HG03558 (cell line): ENCODE results near the gene SLC12A7.

Source experiments
- ATAC-seq: cut with Tn5 transposase; IDR thresholded peaks from one replicate; pipeline ENCODE4 v1.9.1; 2021; ENCODE audit warnings: moderate number of reproducible peaks; ENCODE audit not compliant: unreplicated experiment; ENCODE audit errors: extremely low read depth

The SLC12A7 gene

DNA sequence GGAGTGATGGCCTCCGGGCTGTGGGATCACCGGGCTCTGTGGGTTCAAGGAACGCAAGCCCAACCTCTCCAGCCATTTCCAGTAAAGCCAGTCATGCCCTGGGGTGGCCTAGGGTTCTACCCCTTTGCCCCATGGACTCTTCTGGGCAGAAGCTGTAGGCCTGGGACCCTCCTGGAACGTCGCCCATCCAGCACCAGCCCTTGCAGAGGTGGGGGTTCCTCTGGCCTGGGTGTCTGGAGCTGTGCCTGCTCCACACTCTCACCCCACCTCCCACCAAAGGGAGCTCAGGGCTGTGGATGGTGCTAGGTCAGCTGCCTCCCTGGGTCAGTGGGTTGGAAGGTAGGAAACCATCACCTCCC lies 1.4 kb upstream of the SLC12A7 start:
- no peak for ATAC-seq

DNA sequence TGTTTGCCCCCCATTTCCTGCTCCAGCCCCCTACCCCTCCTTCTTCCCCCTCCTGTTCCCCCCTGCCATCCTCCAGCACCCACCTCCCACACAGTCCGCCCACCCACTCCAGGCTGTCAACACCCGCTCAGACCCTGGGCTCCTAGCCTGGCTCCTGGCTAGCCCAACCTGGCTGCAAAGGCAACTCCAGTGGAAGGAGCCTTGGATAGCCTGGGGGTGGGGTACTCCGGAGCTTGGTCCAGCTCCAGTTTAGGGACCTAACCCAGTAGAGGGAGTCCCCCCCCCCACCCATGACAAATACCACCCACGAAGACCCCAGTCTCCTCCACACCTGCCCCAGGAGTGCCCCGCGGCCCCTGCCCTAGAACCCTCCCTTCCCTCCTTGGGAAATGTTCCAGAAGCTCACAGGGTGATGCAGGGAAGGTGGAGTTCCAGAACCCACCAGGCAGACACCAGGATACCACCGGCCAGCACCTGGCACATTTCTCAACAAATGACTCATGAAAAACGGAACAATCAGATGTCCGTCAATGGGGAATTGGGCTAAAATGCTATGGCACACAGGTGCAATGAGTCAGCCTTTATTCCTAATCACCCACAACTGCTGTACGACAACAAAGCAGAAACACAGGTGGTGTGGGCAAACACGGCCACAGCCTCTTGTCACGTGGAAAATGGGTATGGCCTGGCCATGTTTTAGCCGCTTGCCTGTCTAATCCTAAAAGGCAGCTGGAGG lies 901 bp upstream of the SLC12A7 start:
- no peak for ATAC-seq

DNA sequence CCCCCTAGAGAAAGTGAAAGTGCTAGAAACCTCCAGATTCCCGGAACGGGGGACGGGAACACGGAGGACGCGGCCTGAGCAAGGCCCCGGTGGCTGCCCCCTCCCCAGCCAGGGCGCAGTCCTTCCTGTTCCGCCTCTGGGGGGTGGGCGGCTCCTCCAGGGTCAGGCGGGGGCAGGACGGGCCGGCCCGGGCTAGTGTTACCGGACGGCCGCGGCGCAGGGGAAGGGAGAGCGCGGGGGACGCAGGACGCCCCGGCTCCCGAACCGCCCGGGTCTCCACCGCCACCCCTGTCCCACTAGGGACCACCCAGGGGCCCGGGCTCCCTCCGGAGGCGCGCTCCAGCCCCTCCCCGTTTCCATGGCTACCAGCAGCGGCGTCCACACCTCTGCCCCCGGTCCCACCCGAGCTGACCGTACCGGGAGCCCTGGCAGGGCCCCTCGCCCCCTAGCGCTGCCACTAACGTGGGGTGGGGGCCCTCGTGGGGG lies 579 bp downstream of the SLC12A7 start:
- no peak for ATAC-seq

DNA sequence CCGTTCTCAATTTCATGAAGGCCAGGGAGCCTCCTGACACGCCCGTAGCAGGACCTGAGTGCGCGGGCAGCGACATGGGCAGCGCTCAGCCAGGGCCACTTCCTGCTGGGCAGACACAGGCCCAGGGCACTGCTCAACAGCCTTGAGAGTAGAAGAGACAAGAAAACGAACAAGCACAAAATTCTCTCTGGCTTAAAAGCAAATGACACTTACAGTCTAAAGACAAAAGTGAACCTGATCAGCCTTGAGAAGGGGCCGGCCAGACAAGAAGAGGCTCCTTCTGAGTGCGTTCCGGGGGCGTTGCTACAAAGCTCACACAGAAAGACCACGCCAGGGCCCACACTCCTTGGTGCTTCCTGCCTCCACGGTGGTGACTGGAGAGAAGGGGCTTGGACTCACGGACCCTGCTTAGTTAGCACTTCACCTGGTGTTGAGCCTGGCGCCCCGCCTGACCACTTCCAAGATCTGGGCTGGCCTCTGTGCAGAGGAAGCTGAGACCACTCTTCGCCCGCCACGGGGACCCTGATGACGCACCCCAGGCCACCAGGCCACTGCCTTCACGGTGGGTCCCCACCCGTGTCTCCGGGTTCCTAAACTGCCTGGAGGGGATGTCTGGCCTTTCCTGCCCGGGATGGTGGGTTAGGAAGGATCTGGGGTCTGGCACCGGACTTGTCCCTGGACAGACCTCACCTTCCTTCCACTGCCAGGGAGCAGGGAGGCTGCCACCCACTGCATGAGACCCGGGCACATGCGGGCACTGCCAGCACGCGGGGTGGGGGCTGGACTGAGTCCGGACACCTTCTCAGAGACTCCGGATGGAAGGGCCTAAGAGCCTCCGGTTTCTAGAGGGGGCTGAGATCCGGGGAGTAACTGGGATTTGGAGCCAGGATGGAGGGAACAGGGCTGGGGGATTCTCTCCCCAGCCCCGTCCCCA lies 1.3 kb downstream of the SLC12A7 start:
- no peak for ATAC-seq

DNA sequence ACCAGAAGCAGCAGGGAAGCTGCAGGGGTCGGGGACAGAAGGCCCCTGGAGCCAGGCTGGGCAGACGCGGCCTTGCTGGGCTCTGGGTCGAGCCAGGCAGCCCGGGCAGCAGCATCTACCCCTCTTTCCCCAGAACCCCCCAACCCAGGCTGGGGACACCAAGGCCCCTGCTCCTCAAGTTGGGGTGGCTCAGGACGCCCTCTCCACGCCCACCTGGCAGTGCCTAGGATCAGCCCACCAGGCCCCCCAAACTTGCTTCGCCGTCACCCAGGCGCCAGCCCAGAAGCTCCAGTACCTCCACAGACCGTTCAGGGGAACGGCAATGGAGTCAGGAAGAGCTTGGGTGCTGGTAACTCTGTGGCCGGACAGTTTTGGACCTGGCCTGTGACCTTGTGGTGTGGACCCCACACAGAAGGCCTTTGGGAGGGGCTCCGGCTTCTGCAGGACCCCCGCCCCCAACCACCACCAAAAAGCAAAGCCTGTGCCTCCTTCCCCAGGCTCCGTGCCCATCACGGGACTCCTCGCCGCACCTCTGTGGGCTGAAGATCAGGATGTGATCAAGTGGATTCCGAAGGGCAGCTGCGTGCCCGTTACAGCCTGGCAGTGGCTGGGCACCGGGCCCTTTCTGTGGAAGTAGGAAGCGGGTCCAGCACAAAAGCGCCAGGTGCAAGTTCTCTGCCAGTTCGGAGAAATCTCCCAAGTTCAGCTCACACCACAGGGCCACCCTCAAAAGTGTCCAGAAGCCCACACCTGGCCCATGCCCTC lies 2.1 kb downstream of the SLC12A7 start:
- ATAC-seq: no peak

DNA sequence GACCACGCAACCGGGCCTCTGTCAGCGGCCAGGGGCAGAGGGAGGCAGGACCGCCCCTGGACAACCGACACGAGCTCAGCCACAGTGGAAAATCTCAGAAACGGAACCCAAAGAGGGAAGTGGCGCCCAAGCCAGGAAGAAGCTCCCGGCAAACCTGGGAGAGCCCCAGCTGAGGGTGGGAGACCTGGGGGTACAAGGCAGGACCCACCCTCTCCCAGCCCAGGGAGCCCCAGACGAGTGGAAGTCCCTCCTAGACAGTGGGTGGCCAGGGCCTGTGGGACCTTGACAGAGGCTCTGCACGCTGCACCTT lies 3.0 kb downstream of the SLC12A7 start:
- no peak for ATAC-seq

DNA sequence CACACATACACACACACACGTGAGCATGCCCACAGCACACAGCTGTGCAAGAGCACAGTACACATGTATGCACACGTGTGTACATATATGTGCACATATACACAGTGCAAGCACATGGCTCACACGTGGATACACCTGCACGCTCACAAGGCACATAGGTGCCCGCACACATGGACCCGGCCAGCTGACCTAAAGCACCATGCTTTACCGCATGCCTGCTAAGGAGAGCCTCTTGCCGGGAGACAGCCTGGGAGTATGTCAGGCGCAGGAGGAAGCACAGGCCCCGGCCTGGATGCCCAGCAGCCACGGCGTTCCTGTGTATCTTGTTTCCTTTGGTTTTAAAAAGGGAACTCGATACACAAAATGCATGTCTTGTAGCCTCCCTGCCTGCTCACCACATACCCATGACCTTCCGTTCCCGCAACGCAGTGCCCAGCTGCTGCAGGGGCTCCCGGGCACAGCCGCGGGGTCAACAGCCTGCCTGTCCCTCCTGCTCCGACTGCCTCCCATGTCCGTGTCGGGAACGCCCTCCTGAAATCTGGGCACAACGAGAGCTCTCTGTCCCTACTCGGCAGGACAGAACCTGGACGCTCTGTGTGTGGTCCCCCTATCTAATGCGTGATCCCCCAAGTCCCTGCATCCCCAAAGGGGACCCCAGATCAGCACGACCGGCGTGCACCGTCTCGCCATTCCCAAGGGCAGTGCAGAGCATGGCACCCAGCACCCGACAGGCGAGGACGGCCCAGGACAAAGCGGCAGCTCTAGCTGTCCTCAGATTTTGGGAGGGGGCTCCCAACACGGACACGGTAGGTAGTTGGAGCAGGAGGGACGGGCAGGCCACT lies 3.6 kb downstream of the SLC12A7 start:
- no peak for ATAC-seq

DNA sequence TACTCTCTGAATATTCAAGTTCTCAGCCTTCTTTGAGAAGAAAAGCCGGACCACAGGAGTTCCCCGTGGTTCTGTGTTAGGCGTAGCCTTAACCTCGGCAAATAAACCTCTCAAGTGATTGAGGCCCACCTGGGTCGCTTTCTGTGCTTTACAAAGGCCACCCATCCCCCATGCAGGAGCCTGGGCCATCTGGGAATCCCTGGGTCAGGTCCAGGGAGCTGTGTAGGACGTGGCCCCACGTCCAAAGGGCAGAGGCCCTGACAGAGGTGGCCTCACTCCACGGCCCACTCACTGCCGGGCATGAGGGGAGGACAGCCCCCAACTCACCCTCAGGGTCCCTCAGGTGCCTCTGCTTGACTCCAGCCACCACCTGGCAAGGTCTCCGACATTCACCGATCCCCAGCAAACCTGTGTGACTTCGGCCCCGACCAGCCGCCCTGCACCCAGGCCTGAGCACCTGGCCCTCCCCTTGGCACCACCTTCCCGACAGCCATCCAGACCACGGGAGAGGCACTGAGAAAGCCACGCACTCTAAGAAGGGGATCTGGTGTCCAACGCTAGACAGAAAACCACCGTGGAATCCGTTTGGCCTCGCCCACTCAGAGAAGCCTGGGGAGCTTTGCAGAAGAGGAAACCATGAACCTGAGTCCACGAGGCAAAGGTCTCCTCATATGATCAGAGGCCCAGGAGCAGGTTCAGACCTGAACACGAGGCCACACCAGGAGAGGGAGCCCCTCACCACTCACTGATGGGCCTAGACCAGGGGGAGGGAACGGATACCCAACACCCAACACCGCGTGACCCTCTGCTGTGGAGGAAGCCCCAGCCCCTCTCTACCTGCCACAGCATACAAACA lies 4.5 kb downstream of the SLC12A7 start:
- no peak for ATAC-seq

DNA sequence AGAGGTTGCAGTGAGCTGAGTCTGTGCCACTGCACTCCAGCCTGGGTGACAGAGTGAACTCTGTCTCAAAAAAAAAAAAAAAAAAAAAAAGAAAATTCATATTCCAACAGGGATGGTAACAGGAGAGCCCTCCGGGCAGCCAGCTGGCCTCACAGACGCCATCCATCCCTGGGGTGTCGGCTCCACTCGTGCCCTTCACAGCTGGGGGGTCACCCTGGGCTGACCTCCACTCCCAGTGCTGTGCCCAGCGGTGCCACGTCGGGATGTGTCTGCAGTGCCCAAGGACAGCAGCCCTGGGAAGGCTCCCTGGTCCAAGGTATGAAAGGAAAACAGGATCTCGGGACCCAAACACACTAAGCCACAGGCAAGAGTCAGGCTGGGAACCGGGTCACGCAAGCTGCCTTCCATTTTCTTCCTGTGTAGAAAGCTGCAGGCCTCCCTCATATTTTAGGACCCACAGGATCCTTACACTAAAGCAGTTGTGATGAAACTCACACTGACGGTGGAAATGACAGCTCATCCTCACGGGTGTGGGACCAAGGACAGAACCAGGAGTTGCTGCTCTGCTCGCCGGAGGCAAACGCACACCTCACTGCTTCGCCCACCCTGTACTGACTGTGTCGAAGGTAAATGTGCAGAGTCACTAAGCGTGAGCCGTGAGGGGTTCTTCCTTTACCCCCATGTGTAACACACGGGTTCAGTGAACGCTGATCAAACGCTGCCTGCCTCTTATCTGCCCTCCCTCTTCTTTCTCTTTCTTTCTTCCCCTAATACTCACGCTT lies 5.3 kb downstream of the SLC12A7 start:
- no peak for ATAC-seq

DNA sequence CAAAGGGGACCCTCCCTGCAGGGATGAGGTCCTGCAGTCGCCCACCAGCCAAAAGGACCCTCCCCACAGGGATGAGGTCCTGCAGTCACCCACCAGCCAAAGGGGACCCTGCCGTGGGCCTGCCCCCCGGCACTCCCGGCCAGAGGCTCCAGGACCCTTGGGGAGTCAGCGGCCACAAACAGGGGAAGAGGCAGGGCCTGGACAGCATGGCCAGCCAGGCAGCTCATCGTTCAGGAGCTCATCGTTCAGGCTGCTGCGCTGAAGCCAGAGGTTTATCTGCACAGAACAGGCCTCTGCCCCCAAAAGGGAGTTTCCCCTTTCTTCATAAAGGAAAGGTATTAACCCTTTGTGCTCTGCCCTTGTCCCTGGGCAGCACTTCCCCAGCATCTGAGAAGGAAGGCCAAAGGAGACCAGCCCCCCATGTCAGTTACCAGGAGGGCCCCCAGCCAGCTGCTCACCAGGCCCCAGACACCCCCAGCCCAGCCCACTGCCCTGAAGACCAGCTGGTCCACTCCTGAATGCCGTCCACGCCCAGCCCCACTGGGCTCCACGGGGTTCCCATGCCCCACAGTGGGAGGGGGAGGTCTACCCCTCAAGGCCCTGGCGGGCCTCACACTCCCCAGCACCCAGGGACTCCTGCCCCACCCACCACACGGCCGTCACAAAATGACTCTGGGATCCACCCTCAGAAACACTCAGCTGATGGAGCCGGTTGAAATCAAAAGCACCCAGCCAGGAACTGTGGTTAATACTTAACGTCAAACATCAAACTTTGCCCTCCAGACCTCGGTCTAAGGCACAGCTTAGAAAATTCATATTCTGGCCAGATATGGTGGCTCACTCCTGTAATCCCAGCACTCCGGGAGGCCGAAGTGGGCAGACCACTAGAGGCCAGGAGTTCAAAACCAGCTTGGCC lies 6.3 kb downstream of the SLC12A7 start:
- no peak for ATAC-seq

DNA sequence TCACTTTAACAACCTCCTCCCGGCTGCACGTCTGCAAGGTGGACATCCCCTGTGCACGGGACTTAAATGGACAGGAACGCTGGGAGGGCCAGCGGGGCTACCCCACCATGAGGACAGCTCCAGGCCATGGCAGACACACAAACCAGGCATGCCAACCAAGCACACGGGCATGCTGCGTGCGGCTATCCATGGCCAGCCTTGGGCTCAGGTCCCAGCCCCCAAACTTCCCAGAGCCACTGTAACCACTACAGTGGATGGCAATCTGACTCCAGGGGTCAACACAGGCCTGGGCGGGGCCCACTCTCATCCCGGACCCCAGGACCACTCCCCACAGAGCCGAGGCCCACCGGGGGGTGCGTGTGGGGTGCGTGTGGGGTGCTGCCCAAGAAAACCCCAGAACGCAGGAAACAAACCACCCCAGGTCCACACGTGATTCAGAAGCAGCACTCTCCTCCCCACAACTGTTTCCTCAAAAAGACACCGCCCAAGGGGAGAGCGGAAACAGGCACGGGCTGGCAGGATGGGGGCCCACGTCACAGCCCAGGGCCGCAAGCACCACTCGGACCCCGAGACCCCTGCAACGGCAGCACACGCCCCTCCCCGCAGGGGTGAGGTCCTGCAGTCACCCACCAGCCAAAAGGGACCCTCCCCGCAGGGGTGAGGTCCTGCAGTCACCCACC lies 7.4 kb downstream of the SLC12A7 start:
- ATAC-seq: no peak

DNA sequence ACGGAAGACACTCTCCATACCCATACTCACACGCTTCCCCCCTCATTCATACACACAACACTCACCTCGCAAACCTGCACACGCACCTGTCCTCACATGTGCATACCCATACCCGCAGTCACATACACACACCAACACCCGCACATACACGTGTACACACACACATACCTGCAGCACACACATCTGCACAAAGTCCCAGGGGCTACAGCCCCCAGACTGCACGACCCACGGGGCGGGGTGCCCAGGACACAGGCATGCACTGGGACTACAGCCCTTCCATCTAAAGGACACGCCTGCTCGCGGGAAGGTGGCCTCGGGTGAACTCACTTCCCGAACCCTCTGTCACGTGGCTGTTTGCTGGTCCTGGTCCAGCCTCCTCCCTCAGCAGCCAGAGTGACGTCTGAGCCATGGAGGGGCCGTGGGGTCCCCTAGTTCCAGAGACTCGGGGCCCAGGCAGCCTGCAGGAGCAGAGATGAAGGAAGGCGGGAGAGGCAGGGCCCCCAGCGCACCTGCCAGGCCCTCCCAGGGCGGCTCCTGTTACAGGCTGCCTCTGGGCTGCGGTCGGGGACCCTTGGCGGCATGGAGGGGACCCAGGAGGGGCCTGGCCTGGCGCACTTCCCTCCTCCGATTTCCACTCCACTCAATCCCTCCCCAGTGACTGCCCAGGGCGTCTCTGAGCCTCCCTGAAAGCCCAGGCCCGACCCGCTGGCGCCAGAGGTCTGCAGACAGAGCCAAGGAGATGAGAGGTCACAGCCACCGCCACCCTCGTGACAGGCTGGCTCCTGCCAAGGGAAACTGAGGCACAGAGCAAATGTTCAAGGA lies 8.1 kb downstream of the SLC12A7 start:
- ATAC-seq: no peak

DNA sequence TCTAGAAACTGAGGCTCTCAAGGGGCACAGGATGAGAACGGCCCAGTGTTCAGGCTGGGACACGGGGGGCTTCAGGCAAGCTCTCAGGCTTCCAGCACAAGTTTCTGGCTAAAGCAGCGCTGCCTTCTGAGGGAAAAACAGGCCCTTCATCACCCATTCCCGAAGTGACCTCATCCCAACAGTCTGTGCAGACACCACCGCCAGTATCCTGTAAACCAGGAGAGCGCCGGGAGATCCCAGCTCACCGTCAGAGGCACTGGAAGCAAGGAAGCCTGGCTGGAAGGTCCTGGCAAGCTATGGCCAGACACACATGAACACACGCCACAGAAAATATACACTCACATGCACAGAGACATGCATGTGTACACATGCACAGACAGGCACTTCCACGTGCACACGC lies 8.8 kb downstream of the SLC12A7 start:
- no peak for ATAC-seq

DNA sequence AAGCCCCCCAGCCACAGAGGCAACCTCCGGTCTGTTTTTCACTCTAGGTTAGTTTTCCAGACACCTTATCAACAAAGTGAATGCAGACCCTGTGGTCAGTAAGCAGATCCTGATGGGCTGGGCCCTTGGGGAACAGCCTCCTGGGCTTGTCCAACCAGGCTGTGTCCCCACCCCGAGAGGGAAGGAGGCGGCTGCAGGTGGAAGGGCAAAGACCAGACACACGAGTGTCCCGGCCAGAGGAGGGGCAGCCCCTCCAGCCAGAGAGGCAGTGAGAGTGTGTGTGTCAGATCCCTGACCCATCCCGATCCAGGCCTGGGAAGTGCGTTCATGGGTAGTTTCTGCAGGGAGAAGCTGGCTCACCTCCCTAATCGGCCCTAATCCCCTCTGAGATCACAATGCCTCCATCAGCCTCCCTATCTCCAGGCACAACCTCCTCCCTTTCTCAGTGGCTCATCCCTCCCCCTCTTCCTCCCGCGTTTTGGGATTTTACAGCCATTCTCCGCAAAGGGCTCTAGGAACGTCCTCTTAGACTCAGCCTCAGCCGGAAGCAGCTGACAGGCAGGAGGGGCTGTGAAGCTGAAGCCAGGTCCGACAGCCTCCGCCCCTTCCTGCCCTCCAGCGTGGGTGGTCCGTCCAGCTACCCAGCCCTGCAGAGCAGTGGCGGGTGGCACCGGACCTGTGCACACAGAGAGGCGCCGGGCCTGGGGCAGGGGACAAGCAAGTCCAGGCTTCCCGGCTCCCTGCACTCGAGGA lies 9.7 kb downstream of the SLC12A7 start:
- no peak for ATAC-seq
